Activated naive CD8-positive, alpha-beta T cell treated with anti-CD3 and anti-CD28 coated beads for 36 hours (primary cell): ENCODE results near the gene TP53BP1. TPM values are rescaled to one million over a fixed set of nuclear protein-coding genes. Genes with fewer than 3 reads are reported as not detected.

Experiments used
- DNase-seq: peaks from one replicate; pipeline ENCODE4 v3.0.0; 2021
- H3K27ac Mint-ChIP-seq: one replicate; pipeline ENCODE4 v1.8.0; 2022; ENCODE audit warnings: mild to moderate bottlenecking, moderate library complexity, mixed read lengths
- H3K27me3 Mint-ChIP-seq: one replicate; pipeline ENCODE4 v1.8.0; 2022; ENCODE audit warnings: mild to moderate bottlenecking, mixed read lengths
- H3K36me3 Mint-ChIP-seq: one replicate; pipeline ENCODE4 v1.8.0; 2021; ENCODE audit warnings: mild to moderate bottlenecking, mixed read lengths
- H3K4me1 Mint-ChIP-seq: one replicate; pipeline ENCODE4 v1.8.0; 2021; ENCODE audit warnings: mixed read lengths
- H3K4me3 Mint-ChIP-seq: one replicate; pipeline ENCODE4 v1.8.0; 2022; ENCODE audit warnings: mild to moderate bottlenecking, moderate library complexity, mixed read lengths
- H3K9me3 Mint-ChIP-seq: one replicate; pipeline ENCODE4 v1.8.0; 2022; ENCODE audit warnings: mixed read lengths
- total RNA-seq, 2 experiments: library from RNA; stranded (reverse); gene quantifications; one replicate each; pipeline ENCODE4 v1.2.3, GENCODE V29; 2021

TP53BP1 gene
- total RNA-seq, 2 experiments from 2014 or later: 24.1 to 24.3 TPM

GRCh38 chr15:43526261-43526930 lies 33.4 kb upstream of the TP53BP1 start:
- H3K4me3 Mint-ChIP-seq: no peak overlapping the region
- no peaks in the 10 kb centered on the region for H3K36me3 Mint-ChIP-seq
- no peak for DNase-seq
- H3K9me3 Mint-ChIP-seq: no peaks in the 10 kb centered on the region
- H3K27me3 Mint-ChIP-seq: no peaks in the 10 kb centered on the region
- H3K4me1 Mint-ChIP-seq: peaks cover 5% of the 10 kb centered on the region
- no peak overlapping the region for H3K27ac Mint-ChIP-seq

- H3K4me3 Mint-ChIP-seq: no peak overlapping the region
- no peaks in the 10 kb centered on the region for H3K27me3 Mint-ChIP-seq
- H3K27ac Mint-ChIP-seq: peak overlapping the region; percentile 9
- DNase-seq: no peak
- H3K4me1 Mint-ChIP-seq: peaks cover 5% of the 10 kb centered on the region
- H3K9me3 Mint-ChIP-seq: no peaks in the 10 kb centered on the region
- no peaks in the 10 kb centered on the region for H3K36me3 Mint-ChIP-seq
Measured at GRCh38 chr15:43525131-43525530, 32.2 kb upstream of the TP53BP1 start.

- H3K27me3 Mint-ChIP-seq: peaks cover 6% of the 10 kb centered on the region
- peaks cover 5% of the 10 kb centered on the region for H3K4me1 Mint-ChIP-seq
- DNase-seq: no peak
- H3K36me3 Mint-ChIP-seq: no peaks in the 10 kb centered on the region
- no peak overlapping the region for H3K4me3 Mint-ChIP-seq
- no peak overlapping the region for H3K27ac Mint-ChIP-seq
- no peaks in the 10 kb centered on the region for H3K9me3 Mint-ChIP-seq
Measured at GRCh38 chr15:43524254-43524845, 31.4 kb upstream of the TP53BP1 start.

- H3K27ac Mint-ChIP-seq: no peak overlapping the region
- no peaks in the 10 kb centered on the region for H3K36me3 Mint-ChIP-seq
- H3K9me3 Mint-ChIP-seq: no peaks in the 10 kb centered on the region
- DNase-seq: no peak
- H3K4me1 Mint-ChIP-seq: peaks cover 5% of the 10 kb centered on the region
- H3K27me3 Mint-ChIP-seq: peaks cover 6% of the 10 kb centered on the region
- no peak overlapping the region for H3K4me3 Mint-ChIP-seq
Measured at GRCh38 chr15:43523646-43524045, 30.7 kb upstream of the TP53BP1 start.

GRCh38 chr15:43522247-43522646 lies 29.3 kb upstream of the TP53BP1 start:
- H3K27ac Mint-ChIP-seq: no peak overlapping the region
- no peak for DNase-seq
- peaks cover 15% of the 10 kb centered on the region for H3K4me1 Mint-ChIP-seq
- no peaks in the 10 kb centered on the region for H3K9me3 Mint-ChIP-seq
- H3K36me3 Mint-ChIP-seq: no peaks in the 10 kb centered on the region
- H3K4me3 Mint-ChIP-seq: no peak overlapping the region
- peaks cover 18% of the 10 kb centered on the region for H3K27me3 Mint-ChIP-seq

- H3K9me3 Mint-ChIP-seq: no peaks in the 10 kb centered on the region
- H3K4me3 Mint-ChIP-seq: no peak overlapping the region
- no peak for DNase-seq
- peaks cover 24% of the 10 kb centered on the region for H3K27me3 Mint-ChIP-seq
- peaks cover 20% of the 10 kb centered on the region for H3K4me1 Mint-ChIP-seq
- H3K36me3 Mint-ChIP-seq: no peaks in the 10 kb centered on the region
- H3K27ac Mint-ChIP-seq: no peak overlapping the region
Measured at GRCh38 chr15:43521419-43521818, 28.5 kb upstream of the TP53BP1 start.

GRCh38 chr15:43520138-43520537 lies 27.2 kb upstream of the TP53BP1 start:
- Mint-ChIP-seq H3K4me3 (no peak overlapping the region), H3K4me1 (peaks cover 22% of the 10 kb centered on the region), H3K27ac (no peak overlapping the region), H3K27me3 (peaks cover 29% of the 10 kb centered on the region), H3K9me3 (no peaks in the 10 kb centered on the region), H3K36me3 (no peaks in the 10 kb centered on the region)
- no peak for DNase-seq

GRCh38 chr15:43519196-43519595 lies 26.2 kb upstream of the TP53BP1 start:
- Mint-ChIP-seq H3K4me3 (peak overlapping the region; percentile 15), H3K36me3 (no peaks in the 10 kb centered on the region), H3K9me3 (no peaks in the 10 kb centered on the region), H3K27me3 (peaks cover 29% of the 10 kb centered on the region), H3K27ac (no peak overlapping the region), H3K4me1 (peaks cover 25% of the 10 kb centered on the region)
- DNase-seq: no peak

GRCh38 chr15:43518197-43518761 lies 25.3 kb upstream of the TP53BP1 start:
- H3K36me3 Mint-ChIP-seq: no peaks in the 10 kb centered on the region
- no peaks in the 10 kb centered on the region for H3K9me3 Mint-ChIP-seq
- peaks cover 33% of the 10 kb centered on the region for H3K4me1 Mint-ChIP-seq
- no peak for DNase-seq
- H3K27me3 Mint-ChIP-seq: peaks cover 29% of the 10 kb centered on the region
- no peak overlapping the region for H3K27ac Mint-ChIP-seq
- H3K4me3 Mint-ChIP-seq: peak overlapping the region; percentile 64

- H3K9me3 Mint-ChIP-seq: no peaks in the 10 kb centered on the region
- peaks cover 35% of the 10 kb centered on the region for H3K4me1 Mint-ChIP-seq
- DNase-seq: no peak
- H3K27me3 Mint-ChIP-seq: peaks cover 29% of the 10 kb centered on the region
- H3K27ac Mint-ChIP-seq: no peak within 1 kb of the TSS
- H3K36me3 Mint-ChIP-seq: no peaks in the 10 kb centered on the region
- H3K4me3 Mint-ChIP-seq: peak within 1 kb of the TSS; percentile 64
Measured at GRCh38 chr15:43517354-43518196, 24.6 kb upstream of the TP53BP1 start, which contains the start of gene MAP1A. Gene MAP1A, plus strand, starts transcription at chr15:43517608. Its CDS starts 3,866 bp downstream, at chr15:43521474.

GRCh38 chr15:43516801-43517353 lies 23.9 kb upstream of the TP53BP1 start:
- DNase-seq: no peak
- Mint-ChIP-seq H3K4me1 (peaks cover 35% of the 10 kb centered on the region), H3K36me3 (no peaks in the 10 kb centered on the region), H3K27ac (no peak overlapping the region), H3K9me3 (no peaks in the 10 kb centered on the region), H3K27me3 (peaks cover 29% of the 10 kb centered on the region), H3K4me3 (no peak overlapping the region)

- Mint-ChIP-seq H3K27me3 (peaks cover 29% of the 10 kb centered on the region), H3K4me3 (no peak overlapping the region), H3K36me3 (no peaks in the 10 kb centered on the region), H3K27ac (no peak overlapping the region), H3K9me3 (no peaks in the 10 kb centered on the region), H3K4me1 (peaks cover 38% of the 10 kb centered on the region)
- DNase-seq: no peak
Measured at GRCh38 chr15:43516185-43516584, 23.2 kb upstream of the TP53BP1 start.

- Mint-ChIP-seq H3K27me3 (peaks cover 29% of the 10 kb centered on the region), H3K36me3 (no peaks in the 10 kb centered on the region), H3K4me1 (peaks cover 41% of the 10 kb centered on the region), H3K27ac (no peak overlapping the region), H3K4me3 (no peak overlapping the region), H3K9me3 (no peaks in the 10 kb centered on the region)
- DNase-seq: no peak
Measured at GRCh38 chr15:43515741-43516140, 22.8 kb upstream of the TP53BP1 start.

- no peaks in the 10 kb centered on the region for H3K9me3 Mint-ChIP-seq
- peaks cover 23% of the 10 kb centered on the region for H3K27me3 Mint-ChIP-seq
- no peaks in the 10 kb centered on the region for H3K36me3 Mint-ChIP-seq
- no peak overlapping the region for H3K4me3 Mint-ChIP-seq
- H3K27ac Mint-ChIP-seq: no peak overlapping the region
- H3K4me1 Mint-ChIP-seq: peaks cover 49% of the 10 kb centered on the region
- no peak for DNase-seq
Measured at GRCh38 chr15:43514241-43515057, 21.5 kb upstream of the TP53BP1 start.
